Islet of Langerhans (tissue), 1 donor: ENCODE data around the gene PREPL.
A peak's percentile ranks its signal among the peaks of the same experiment; 100 is the strongest.

Experiments
- FAIRE-seq: peaks from one replicate; lab custom pipeline; 2011; peaks lifted over from hg19 to GRCh38; lab: Jason Lieb, UNC

The PREPL gene

DNA sequence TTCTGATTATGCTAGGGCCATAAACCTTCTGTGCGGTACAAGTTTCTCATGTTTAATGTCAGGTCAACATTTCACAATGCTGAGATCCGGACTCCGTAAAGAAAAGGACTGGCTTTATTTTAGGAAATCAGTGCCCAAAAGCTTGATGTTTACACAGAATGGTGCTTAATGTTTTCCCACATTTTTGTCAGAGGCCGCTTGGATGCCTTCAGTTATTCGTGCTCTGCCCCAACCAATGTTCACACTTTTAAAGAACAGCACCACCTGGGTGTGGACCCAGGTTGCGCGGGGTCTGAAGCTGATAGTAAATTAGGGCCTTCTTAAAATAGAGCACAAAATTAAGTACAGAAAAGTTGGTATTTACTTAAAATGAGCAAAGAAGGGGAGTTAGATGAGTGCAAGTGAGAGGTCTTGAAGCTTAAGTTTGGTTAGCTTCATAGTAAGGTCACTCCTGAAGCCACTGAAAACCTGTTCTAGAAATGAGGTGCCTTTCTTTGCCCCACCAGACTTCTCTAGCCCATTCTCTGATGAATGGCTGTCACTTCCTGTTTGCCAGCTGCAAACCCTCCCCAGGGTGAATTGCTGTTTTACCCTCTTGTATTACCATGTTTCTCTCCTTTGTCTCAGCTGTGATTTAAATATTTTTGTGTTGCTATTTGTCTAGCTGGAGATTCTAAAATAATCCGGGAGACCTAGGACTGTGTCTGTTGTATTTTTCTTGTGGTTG, 65.5 kb downstream of the PREPL start:
- no peak for FAIRE-seq

DNA sequence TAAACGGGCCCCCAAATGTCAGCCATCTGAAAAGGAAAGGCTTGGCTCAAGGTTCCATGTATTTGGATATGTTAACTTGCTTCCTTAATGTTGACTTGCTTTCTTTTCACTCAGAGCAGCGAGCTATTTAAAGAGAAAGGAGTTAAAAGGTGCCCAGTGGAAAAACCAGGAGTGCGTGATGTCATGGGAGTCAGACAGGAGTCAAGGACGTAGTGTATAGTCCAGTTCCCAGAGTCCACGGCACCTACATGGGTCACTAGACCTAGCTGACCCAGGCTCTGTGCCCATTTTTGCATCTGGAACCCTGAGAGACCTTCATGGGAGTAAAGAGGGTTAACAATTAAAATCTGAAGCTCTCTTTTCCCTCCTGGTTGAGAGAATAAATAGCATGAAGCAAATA, 66.2 kb downstream of the PREPL start:
- FAIRE-seq = no peak

- FAIRE-seq = peak; percentile 41
Measured at GRCh38 chr2:44291281-44292248, 69.7 kb downstream of the PREPL start.

GRCh38 chr2:44290261-44290660, 71.0 kb downstream of the PREPL start:
- no peak for FAIRE-seq

DNA sequence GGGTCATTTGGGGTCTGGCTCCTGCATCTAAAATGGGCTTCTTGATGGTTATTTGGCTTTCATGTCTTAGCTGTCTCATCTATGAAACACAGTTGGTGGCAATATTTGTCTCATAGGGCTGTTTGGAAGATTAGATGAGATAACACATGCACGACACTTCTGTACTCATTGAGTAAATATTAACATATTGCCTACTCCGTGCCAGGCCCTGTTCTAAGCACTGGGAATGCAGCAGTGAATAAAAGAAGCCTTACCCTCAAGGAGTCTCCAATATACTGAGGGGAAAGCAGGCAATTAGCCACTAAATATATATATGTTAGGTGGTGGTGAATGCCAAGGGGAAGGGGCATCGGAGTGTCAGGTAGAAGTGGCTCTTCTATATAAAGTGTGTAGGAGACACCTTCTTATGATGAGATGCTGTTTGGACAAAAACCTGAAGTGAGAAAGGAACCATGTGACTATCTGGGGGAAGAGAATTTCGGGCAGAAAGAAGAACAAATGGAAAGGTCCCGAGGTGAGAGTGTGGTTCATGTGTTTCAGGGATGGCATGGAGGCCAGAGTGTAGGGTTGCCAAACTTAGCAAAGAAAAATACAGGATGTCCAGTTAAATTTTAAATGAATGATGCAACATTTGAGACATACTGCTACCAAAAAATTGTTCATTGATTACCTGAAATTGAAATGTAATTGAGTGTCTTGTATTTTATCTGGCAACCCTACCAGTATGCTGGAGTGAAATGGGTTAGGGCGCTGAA, 74.2 kb downstream of the PREPL start:
- FAIRE-seq = no peak

- no peak for FAIRE-seq
Measured at GRCh38 chr2:44286119-44286883, 75.0 kb downstream of the PREPL start.

- no peak for FAIRE-seq
Measured at GRCh38 chr2:44285174-44285573, 76.1 kb downstream of the PREPL start.

GRCh38 chr2:44283116-44283666, 78.1 kb downstream of the PREPL start:
- no peak for FAIRE-seq

- no peak for FAIRE-seq
Measured at GRCh38 chr2:44280869-44281268, 80.4 kb downstream of the PREPL start.

- no peak for FAIRE-seq
Measured at GRCh38 chr2:44277541-44277940, 83.8 kb downstream of the PREPL start.

GRCh38 chr2:44275927-44276303, 85.4 kb downstream of the PREPL start:
- no peak for FAIRE-seq

DNA sequence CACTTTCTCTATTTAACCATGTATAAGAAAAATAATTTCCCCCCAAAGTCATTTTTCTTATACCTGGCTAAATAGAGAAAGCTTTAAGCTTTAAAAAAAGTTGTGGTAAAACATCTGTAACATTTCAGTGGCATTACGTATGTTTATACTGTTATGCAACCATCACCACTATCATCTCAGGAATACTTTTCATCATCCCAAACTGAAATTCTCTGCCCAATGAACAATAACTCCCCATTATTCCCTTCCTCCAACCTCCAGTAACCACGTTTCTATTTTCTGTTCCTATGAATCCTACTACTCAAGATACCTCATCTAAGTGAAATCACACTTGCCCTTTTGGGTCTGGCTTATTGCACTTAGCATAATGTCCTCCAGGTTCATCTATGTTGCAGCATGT, 87.7 kb downstream of the PREPL start:
- no peak for FAIRE-seq

GRCh38 chr2:44273076-44273475, 88.2 kb downstream of the PREPL start:
- FAIRE-seq = no peak

DNA sequence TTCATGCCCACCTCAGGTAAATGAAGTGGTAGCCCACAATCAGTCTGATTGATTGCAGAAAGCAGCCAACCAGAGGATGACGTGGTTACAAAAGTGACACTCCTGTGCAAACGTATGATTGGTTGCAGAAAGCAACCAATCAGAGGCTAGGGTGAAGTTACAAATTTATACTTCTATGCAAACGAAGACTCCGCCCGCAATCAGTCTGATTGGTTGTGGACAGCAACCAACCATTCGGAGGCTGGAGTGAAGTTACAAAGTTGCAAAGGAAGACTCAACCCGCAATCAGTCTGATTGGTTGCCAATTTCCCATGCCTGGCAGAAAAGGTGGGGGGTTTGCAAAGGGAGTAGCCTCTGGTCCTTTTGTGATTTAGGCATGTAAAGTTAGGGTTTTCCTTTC, 90.0 kb downstream of the PREPL start:
- FAIRE-seq = no peak

- no peak for FAIRE-seq
Measured at GRCh38 chr2:44269831-44270230, 91.5 kb downstream of the PREPL start.

DNA sequence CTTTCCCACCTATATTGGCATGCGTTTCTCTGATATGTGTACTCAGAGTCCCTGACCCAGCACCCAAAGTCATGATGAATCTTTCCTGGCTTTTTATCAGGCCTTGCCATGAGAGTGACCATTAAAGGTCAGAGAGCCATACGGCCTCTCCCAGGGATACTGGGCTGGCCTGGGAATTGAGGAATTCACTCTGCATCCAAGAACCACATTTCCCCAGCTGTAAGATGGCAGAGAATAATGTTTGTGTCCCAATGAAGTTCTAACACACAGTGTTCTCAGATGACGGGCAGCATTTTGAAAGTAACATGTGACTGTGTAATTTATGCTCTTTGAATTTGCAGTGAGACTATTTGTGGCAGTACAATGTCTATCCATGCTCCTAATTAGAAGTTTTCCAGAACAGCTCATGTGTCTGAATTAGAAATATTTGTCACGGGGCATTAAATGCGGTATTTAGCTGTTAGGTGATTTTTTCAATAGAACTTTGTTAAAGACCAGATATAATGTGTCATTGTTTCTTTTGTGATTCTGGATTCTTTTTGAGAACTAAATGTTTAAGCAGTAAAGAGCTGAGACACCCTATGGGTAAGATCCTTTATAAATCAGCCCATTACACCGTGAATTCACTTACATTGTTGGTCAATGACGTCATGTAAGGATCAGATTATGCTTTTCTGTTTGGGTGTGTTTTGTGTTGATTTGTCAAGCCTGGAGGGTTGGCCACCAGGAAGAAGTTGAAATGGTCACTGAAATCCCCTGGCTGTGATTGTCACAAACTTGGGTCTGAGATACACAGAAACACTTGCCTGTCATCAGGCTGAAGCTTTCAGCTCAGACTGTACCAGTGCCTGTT, 93.3 kb downstream of the PREPL start:
- FAIRE-seq = no peak
